Left lung (tissue), 10 donors: ENCODE measurements around the gene IL12B. TPM values are rescaled to one million over a fixed set of nuclear protein-coding genes. Genes with fewer than 3 reads are reported as not detected.
"Not testable (repeated sequence)": the region's sequence is repeated elsewhere in the genome, so short reads cannot be mapped to it uniquely, and the experiment has no call there.

Experiments used
- ATAC-seq: fragments of 200-7000 bp; cut with Tn5 transposase; one replicate; pipeline ENCODE4 v1.9.1; 2020; ENCODE audit warnings: moderate library complexity
- DNase-seq, 4 donors: peaks; one replicate each; pipeline ENCODE4 v3.0.0-alpha.2; 2013 to 2020
- H3K27ac ChIP-seq, 2 donors: fragments of 200-600 bp; sonication (generic) in 1 of 2; one replicate each; pipeline versions ENCODE4 v1.5.0 to v1.8.0; 2020 to 2021
- H3K27me3 ChIP-seq, 2 donors: fragments of 200-600 bp; sonication (generic) in 1 of 2; one replicate each; pipeline versions ENCODE4 v1.5.0 to v1.8.0; 2020 to 2021
- H3K36me3 ChIP-seq, 2 donors: fragments of 200-600 bp; sonication (generic) in 1 of 2; one replicate each; pipeline versions ENCODE4 v1.5.0 to v1.8.0; 2020 to 2021
- H3K4me1 ChIP-seq, 2 donors: fragments of 200-600 bp; one replicate each; pipeline ENCODE4 v1.8.0; 2021
- H3K4me3 ChIP-seq, 2 donors: fragments of 200-600 bp; sonication (generic) in 1 of 2; one replicate each; pipeline versions ENCODE4 v1.5.0 to v1.8.0; 2020 to 2021; ENCODE audit warnings: mild to moderate bottlenecking in 1 of 2
- H3K9me3 ChIP-seq, 2 donors: fragments of 200-600 bp; sonication (generic) in 1 of 2; one replicate each; pipeline versions ENCODE4 v1.5.0 to v1.8.0; 2020 to 2021
- intact Hi-C, 2 donors: fragments of 100-400 bp; cut with DNase I; formaldehyde crosslinking; loops; one replicate each; pipeline versions ENCODE4 v1.11.2 to v1.14.2; 2022
- polyA plus RNA-seq, 6 donors: library from polyadenylated mRNA; unstranded; fragments of 120-200 nt; gene quantifications; one replicate each; pipeline ENCODE4 v1.2.1, GENCODE V29; 2013; ENCODE audit not compliant: insufficient read length in 6 of 6
- total RNA-seq, 2 donors: library from RNA; stranded (reverse); fragmentation: NEBNext Ultra II Directional; extraction: Animal tissue kit (Norgen Biotek cat#: 25700); gene quantifications; one replicate each; pipeline ENCODE4 v1.2.1, GENCODE V29; 2021
- TF ChIP-seq, protein P1 (sequence below), 2 donors: fragments of 200-600 bp; sonication (generic) in 1 of 2; IDR thresholded peaks; one replicate each; pipeline versions ENCODE4 v1.5.0 to v1.8.0; 2021; ENCODE audit warnings: antibody characterized with exemption in 2 of 2
- donor health status: DM: no; HTN: yes; CAD: no.
- donor health status: DM: no; HTN: no; CAD: no.

Gene IL12B
- total and polyA plus RNA-seq, 8 donors: 0.08 to 0.10 (median 0.10) TPM; not detected in 4

DNA sequence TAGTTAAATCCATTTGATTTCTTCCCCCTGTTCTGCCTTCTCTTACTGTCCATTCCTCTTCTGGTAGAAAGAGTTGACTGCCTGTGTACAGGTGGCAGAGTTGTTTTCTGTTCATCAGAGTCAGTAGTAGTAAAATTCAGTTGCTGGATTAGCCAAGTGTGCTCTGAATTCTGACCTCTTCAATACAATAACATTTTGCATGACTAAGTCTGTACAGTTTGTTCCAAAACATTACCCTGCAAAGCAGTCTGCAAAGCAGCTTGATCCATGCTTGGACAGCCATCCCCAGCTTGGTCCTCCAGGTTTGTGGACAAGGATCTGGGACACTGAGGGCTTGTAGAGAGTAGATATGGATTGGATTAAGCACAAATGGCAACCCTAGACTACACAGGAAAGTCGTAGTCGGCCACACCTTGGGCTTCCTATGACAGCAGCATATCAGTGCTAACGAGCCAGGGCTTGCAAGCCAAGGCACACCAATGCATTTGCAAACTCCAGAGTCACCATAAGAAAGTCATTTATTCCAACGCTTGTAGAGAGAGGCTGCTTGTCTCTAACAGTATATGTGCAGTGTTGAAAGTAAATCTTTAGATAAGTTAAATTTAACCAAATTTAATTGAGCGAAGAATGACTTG, 25.2 kb downstream of the IL12B start:
- Histone ChIP-seq H3K27ac (no peak overlapping the region), H3K27me3 (peaks cover 0 to 11% of the 10 kb centered on the region in 2 donors), H3K4me3 (no peak overlapping the region), H3K4me1 (no peaks in the 10 kb centered on the region), H3K9me3 (peaks cover 0 to 26% of the 10 kb centered on the region in 2 donors), H3K36me3 (no peaks in the 10 kb centered on the region)
- TF ChIP-seq, protein P1, sequence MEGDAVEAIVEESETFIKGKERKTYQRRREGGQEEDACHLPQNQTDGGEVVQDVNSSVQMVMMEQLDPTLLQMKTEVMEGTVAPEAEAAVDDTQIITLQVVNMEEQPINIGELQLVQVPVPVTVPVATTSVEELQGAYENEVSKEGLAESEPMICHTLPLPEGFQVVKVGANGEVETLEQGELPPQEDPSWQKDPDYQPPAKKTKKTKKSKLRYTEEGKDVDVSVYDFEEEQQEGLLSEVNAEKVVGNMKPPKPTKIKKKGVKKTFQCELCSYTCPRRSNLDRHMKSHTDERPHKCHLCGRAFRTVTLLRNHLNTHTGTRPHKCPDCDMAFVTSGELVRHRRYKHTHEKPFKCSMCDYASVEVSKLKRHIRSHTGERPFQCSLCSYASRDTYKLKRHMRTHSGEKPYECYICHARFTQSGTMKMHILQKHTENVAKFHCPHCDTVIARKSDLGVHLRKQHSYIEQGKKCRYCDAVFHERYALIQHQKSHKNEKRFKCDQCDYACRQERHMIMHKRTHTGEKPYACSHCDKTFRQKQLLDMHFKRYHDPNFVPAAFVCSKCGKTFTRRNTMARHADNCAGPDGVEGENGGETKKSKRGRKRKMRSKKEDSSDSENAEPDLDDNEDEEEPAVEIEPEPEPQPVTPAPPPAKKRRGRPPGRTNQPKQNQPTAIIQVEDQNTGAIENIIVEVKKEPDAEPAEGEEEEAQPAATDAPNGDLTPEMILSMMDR (IDR thresholded peaks at IDR 0.05): no peak
- DNase-seq: no peak
- no peak for ATAC-seq
- intact Hi-C loops: no loop called here

DNA sequence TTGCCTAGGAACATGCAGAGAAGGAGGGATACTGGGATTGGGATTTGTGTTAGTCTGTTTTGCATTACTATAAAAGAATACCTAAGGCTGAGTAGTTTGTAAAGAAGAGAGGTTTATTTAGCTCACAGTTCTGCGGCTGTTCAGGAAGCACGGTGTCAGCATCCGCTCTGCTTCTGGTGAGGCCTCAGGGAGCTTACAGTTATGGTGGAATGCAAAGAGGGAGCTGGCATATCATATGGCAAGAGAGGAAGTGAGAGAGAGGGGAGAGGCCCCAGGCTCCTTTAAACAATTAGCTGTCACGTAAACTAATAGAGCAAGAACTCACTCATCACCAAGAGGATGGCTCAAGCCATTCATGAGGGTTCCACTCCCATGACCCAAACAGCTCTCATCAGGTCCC, 27.0 kb downstream of the IL12B start:
- Histone ChIP-seq H3K4me3 (no peak overlapping the region), H3K4me1 (no peaks in the 10 kb centered on the region), H3K27ac (no peak overlapping the region), H3K9me3 (peaks cover 0 to 35% of the 10 kb centered on the region in 2 donors), H3K27me3 (no peaks in the 10 kb centered on the region), H3K36me3 (no peaks in the 10 kb centered on the region)
- ATAC-seq (no peak), DNase-seq (no peak)
- intact Hi-C loops: no loop called here
- TF ChIP-seq, protein P1 (IDR thresholded peaks at IDR 0.05): no peak

DNA sequence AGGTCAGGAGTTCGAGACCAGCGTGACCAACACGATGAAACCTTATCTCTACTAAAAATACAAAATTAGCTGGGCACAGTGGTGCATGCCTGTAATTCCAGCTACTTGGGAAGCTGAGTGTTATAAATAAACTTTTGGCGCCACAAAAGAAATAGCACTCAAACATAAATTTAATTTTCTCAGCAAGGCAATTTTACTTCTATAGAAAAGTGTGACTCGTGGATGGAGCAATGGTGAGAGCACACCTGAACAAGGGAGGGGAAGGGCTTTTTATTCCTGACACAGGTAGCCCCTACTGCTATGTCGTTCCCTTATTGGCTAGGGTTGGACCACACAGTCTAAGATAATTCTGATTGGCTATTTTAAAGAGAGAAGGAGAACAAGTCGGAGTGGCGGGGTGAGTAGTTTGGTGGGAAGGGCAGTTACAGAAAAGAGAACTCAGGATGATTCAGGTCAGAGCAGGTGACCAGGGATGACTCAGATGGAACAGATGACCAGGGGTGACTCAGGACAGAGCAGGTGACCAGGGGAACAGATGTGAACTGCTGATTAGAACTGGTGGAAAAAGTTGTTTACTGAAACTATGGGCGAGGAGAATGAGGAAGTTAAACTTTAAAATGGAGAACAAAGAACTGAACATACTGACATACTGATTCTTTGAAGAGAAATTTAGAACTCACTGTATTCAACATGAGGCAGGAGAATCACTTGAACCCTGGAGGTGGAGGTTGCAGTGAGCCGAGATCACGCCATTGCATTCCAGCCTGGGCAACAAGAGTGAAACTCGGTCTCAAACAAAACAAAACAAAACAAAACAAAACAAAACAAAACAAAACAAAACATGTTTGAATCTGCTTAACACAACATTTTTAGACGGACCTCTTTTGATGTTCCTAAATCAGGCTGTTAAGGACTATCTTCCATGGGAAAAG, 28.1 kb downstream of the IL12B start:
- intact Hi-C loops, H3K36me3 ChIP-seq, ATAC-seq, DNase-seq, H3K4me1 ChIP-seq, H3K27ac ChIP-seq, H3K27me3 ChIP-seq, H3K4me3 ChIP-seq: not testable (repeated sequence)
- H3K9me3 ChIP-seq: peaks cover 0 to 46% of the 10 kb centered on the region in 2 donors

DNA sequence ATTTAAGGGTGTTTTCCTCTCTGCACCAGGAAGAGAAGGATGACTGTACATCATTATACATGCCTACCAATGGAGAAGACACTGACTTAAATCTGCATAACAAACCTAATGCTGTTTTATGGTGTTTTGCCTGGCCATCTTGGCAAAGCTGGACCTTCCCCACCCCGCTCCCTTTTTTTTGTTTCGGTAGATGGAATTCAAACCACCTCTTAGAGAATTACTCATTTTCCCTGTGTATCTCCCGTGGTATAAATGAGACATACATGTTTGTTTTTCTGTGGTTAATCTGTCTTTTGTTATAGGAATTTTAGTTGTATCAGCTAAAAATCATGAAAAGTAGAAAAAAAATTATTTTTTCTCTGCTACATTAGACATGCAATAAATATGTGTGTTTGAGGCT, 28.8 kb downstream of the IL12B start:
- Histone ChIP-seq H3K4me1 (no peaks in the 10 kb centered on the region), H3K27me3 (no peaks in the 10 kb centered on the region), H3K9me3 (peaks cover 0 to 48% of the 10 kb centered on the region in 2 donors), H3K4me3 (no peak overlapping the region), H3K36me3 (no peaks in the 10 kb centered on the region), H3K27ac (no peak overlapping the region)
- TF ChIP-seq, protein P1 (IDR thresholded peaks at IDR 0.05): no peak
- no peak for DNase-seq
- intact Hi-C loops: no loop called here
- ATAC-seq: no peak

DNA sequence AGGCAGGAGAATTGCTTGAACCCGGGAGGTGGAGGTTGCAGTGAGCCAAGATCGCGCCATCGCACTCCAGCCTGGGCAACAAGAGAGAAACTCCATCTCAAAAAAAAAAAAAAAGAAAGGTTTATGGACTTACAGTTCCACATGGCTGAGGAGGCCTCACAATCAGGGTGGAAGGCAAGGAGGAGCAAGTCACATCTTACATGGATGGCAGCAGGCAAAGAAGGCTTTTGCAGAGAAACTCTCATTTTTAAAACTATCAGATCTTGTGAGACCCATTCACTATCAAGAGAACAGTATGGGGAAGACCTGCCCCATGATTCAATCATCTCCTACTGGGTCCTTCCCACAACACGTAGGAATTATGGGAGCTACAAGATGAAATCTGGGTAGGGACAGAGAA, 33.0 kb downstream of the IL12B start:
- intact Hi-C loops, H3K36me3 ChIP-seq, DNase-seq, H3K4me1 ChIP-seq, H3K27ac ChIP-seq, ATAC-seq, H3K4me3 ChIP-seq, H3K27me3 ChIP-seq: not testable (repeated sequence)
- peaks cover 0 to 37% of the 10 kb centered on the region in 2 donors for H3K9me3 ChIP-seq

DNA sequence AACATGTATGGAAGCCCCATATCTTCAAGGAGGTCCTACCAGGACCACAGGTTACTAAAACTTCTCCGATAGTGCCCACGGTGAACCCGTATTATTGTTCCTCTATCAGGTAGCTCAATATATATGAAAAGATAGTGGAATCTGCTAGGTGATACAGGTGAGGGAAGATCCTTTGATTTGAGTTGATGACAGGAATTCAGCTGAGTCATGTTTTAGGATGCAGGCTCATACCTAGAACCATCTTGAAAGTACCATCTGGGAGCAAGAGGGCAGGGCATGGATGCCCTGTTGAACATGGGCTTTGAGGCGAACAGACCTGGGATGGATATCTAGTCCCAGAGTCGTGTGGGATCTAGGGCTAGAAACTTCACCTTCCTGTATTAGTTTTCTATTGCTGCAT, 35.4 kb downstream of the IL12B start:
- ATAC-seq: no peak
- H3K9me3 ChIP-seq: peaks cover 0 to 22% of the 10 kb centered on the region in 2 donors
- H3K4me1 ChIP-seq: no peaks in the 10 kb centered on the region
- intact Hi-C loops: no loop called here
- no peak for DNase-seq
- H3K27me3 ChIP-seq: no peaks in the 10 kb centered on the region
- no peak overlapping the region for H3K4me3 ChIP-seq
- TF ChIP-seq, protein P1 (IDR thresholded peaks at IDR 0.05): no peak
- H3K27ac ChIP-seq: no peak overlapping the region
- no peaks in the 10 kb centered on the region for H3K36me3 ChIP-seq
